KG1 (cell line): ENCODE results near the gene ATP8B4.

ENCODE experiments used
- DNase-seq: peaks from one replicate; lab custom pipeline; 2025; lab: John Stamatoyannopoulos, UW

Gene ATP8B4

DNA sequence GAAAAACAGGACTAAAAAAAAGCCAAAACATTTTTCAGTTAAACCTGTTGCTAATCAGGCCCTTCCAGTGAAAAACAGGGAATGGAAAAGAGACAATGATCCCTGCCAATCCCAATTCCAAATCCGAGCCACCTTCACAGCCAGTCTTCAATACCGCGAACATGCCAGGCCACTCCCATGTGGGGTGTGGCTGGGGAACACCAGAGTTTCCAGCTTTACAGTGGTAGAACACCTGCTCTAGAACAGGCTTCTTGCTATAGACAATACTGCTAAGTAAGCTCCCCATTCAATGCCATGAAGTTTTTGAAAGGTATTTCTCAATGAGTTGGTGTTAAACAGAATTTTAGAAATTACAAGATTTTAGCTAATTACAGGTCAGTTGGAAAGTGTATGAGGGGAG, 228.3 kb downstream of the ATP8B4 start:
- DNase-seq = no peak

DNA sequence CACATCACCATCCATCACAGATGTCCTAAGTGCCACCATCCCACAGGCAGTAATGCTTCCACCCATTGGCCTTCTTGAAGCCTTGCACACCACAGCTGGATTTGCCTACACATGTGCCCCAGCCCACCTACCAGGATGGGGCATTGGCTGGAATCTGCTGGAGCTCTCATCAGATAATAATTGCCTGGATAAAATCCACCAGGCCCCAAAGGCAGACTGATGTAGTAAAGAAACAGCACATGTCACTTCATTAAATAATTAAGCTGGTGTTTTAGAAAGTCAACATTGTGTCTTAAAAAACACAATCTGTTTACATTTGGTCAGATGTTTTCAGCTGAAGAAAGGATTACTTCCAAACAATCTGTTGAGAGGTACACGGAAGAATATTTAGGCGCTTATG, 229.5 kb downstream of the ATP8B4 start:
- DNase-seq = no peak

DNA sequence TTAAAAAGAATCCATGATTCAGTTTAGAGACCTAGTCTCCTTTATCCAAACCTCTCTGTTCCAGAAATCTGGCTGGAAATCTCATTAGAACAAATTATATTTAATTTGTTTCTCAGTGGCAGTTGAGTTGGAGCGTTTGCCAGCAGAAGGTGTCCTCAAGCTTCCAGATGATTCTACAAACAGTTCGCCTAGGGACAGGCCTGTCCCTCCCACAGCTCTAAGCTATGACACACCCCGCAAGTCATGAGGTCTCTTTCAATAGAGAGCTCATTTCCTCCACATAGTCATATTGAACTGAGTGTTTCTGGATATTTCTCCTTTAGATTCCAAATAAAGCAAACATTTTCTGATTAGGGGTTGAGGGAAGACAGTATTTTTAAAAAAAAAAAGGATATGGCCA, 230.3 kb downstream of the ATP8B4 start:
- DNase-seq = no peak

DNA sequence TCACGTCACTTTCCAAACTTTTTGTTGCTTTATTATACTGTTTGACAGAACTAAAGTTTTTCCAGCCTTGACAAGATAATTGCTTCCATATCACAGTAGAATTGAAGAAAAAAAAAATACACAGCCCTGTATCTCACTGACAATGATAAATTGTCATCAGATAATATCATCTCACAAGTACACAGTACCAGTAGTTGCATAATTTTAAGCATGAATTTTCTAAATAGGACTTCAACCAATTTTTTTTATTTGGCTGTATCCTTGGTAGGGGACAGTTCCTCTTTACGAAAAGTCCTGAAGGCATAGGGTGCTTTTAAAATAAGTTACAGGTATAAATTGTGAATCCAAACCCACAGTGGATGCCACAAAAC, 230.7 kb downstream of the ATP8B4 start:
- no peak for DNase-seq

DNA sequence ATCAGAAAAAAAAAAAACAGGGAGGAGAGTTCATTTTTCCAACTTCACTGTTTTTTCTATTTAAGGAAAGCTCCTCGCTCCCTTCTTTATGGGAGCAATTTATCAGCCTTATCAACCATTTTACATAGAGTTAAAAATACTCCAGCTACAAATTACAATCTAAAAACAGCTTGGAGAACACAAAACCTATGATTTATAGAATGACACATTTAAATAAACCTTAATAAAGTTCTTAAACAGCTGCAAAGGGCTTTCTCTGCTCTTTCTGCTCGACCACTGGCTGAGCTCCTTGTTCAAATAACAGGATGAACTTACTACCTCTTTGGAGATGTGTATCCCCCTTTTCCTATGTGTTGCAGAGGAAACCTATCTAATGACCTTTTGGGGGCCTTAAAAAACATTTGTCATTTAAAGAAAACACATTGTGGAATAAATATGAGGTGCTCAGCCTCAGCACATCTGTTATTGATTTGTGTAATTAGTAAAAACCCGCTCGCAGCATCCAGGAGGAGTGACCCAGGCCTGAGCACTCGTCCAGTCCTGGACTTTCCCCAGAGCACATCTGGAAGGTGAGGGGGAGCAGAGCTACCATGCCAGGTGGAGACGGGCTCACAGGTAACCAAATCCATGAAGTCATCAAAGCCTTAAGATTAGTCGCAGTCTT, 231.2 kb downstream of the ATP8B4 start:
- no peak for DNase-seq

DNA sequence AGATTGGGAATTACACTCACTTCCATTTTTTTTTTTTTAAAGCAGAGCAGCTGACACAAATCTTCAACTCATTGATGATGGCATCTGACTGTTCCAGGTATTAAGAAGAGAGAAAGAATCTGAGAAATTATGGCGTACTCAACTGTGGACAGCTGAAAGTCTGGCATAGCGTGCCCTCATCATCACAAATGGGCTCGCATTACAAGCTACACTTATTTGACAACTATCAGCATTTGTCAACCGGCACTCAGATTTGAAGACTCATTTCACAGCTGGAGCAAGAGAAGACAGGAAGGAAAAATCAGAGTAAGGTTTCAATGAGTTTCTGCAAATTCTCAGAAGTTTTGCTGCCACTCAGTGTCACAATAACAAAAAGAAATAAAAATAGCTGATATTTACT, 235.9 kb downstream of the ATP8B4 start:
- no peak for DNase-seq

DNA sequence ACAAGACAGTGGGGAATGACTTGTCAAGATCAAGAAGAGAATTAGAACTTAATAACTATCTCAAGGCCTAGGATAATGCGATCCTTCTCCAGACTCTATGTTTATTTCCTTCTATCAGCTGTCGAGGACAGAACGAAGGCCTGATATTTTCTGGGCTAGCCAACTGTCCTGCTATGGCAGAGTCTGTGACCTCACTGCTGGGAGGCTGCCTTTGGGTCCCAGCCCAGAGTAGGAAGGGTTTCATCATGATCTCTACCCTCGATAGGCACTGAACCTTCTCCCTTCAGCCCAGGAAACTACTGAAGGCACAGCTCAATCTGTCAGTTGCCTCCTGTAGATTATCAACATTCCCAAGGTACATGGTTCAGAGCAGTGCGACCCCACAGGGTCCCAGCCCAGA, 237.2 kb downstream of the ATP8B4 start:
- no peak for DNase-seq

DNA sequence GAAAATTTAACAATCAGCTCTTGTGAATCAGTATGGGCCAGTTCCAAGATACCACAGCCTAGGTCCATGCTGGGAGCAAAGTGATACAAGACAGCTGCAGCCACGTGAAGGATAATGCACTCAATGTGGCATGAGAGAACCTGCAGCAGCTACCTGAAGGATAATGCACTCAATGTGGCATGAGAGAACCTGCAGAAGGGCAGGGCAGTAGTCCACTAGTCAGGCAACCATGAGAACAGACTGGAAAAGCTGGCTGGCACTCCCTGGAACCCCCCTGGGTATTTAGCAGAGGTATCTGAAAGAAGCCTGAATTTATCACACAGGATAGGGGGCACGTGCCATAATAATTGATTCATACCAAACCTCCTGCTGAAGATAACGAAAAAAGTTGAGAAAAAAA, 237.6 kb downstream of the ATP8B4 start:
- DNase-seq = no peak

DNA sequence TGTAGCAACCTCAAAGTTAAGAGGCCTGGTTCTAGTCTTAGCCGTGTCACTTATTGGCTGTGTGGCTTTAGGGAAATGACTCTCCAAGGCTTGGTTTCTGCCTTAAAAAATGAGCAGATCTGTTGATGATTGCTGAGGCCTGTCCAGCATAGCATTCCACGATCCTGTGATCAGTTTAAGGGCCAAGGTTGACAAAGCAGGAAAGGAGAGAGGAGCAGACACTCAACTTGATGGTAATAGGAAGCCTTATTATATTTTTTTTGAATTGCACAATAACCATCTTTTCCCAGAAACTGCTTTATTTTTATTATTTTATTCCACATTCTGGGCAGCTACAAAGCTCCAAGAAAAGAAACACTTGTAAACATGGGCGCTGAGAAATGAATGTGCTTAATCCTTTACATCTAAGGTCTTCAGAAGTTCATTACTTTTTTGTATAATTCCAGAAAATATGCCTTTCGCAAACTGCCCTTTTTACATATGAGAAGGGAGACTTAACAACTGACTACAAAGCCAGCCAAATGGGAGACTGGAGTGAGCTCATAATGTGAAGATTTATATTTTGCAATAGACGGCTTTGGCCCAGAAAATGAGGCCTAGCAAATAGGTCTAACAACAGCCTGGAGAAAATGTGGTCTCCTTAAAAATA, 241.0 kb downstream of the ATP8B4 start:
- DNase-seq = no peak

DNA sequence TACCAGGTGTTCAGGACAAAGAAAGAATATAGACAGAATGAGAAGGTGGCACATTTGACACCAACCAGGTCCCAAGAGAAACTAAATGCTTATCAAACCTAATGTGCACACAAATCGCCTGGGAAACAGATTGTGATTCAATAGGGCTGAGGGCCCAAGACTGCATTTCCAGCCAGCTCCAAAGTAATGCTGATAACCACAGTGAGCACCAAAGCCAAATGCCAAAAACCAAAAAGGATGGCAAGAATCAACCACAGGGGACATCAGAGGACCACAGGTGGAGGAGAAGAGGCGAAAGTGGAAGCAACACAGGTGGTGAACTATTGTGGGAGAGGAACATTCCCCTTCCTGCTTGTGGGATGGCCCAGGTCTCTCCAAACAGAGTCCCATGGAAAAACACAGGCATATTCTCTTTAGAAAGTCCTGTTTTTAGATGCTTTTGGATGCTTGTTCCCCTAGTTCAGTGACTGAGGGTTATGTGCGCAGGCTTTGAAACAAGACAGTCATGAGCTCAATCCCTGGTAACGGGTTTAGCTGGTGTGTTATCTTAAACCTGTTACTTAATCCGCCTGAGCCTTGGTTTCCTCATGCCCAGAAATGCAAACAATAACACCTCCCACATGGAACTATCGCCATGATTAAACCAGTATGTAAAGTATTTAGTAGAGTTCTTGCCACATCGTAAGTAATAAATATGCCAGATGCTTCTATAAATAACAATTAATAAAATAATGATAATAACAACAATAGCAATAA, 241.7 kb downstream of the ATP8B4 start:
- DNase-seq = no peak

DNA sequence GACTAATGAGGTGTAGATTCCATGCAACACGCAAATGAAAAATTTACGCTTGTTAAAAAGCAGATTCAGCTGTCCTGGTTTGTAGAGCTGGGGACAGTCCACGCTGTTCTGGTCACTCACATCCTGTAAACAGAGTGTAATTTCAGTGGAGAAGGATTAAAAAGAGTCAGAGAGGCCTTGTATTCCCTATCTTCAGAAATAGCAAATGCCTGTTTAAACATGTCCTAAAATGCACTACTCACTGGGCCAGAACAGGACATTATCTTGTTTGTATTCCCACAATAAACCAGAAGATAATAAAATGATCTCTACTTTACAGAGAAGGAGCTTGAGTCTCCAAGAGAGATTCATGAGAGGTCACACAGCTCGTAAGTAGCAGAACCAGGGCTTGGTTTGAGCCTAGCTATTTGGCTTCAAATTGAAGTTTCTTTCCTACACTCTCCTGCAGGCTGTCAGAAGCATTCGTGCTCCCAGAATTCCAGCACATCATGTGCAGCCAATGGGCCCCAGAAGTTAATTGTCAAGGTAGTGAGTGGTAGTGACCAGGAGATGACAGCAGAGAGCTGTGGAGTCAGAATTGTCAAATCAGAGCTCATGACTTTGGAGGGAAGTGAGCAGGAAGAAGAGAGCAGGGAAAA, 242.5 kb downstream of the ATP8B4 start:
- DNase-seq = no peak

DNA sequence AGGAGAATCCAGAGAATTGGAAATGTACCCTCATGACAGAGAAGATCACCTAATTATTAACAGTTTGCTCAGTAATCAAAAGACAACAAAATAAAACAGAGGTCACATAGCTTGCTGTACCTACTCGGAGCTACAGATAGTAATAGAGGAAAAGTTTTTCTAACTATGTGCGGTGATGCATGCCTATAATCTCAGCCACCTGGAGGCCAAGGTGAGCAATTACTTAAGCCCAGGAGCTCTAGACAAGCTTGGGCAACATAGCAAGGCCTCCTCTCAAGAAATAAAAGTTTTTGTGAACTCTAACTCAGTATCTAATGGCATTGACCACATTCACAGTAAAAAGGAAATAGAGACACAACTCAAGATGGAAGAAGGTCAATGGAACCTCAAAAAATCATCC, 243.6 kb downstream of the ATP8B4 start:
- no peak for DNase-seq

DNA sequence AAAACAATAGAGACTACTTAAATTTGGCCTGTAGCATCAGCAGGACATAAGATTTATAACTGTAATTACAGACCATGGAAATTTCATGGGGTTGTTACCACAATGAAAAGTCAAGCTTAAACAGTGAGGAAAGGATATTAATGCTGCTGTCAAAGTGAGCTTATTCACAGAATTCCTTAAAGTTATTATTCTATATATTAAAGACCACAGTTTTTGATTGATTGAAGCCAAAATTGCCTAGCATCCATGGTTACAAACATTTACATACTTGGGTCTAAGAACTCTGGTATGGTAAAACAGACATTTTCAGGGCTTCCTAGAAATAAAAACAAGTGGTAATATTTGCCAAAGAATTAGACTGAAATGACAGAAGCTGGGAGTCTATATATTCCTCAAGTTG, 248.6 kb downstream of the ATP8B4 start:
- DNase-seq = no peak

DNA sequence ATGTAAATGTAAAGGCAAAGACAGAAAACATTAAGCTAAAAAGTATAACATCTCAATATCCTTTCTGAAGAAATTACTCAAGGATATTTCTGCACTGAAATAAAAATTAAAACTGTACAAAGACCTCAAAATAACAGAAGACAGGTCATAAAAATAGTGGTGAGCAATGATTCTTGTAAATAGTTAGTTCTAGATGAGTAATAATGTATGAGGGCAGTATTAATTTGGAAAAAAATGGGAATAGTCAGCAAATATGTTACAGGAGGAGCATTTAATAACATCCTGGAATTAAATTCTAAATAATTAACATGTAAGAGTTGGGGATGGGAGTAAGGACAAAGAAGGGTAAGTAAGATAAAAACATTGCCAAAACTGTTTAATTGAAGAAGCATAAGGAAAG, 250.7 kb downstream of the ATP8B4 start:
- no peak for DNase-seq

DNA sequence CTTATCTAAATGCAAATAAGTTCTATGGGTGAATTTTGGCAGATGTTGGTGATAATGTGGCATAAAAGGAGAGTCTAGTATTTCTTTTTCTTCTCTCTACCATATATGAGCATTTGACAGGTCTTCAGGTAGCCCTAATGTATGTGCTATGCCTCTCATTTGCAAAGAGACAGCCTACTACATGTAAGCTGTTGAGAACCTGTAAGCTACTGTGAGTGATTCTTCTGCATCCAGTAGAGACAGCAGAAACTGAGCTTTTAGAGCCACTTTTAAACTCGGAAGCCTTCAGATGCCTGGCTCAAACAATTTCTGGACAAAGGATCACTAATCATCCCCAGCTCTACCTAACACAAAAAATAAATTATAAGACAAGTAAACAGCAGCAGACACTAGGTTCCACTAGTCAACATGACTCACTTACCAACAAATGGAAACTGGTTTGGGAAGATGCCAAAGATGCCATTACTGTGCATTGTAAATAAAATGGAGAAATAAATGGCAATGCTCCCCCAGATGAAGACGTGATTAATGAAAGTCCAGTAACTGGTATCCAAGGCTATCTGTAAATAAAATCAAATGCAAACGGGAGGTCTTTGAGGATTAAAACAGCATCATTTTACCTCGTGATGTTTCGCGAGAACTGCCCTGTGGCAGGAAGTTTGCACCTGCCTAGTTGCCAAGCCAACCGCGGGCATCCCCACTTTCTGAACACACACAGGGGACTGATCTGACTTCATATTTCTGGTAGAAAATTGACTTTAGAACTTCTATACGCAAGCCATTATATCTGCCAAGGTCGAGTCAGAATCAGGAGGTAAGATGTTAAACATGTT, 252.9 kb downstream of the ATP8B4 start:
- no peak for DNase-seq

DNA sequence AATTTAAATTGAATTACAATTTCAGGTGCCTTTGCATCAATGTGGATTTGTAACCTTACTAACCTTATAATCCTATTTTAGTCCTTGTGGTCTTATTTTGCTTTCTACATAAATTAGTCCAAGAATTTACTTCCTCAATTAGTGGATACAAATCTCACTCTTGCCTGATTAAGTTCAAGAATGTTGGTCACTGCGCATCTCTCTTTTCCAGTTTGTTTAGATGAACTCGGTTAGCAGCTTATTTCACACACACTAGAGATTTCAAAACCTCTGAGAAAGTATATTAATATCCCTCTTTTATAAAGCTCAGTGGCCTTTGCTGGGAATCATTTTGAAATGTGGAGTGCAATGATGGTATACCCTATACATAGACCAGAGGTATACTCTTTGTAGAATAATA, 254.8 kb downstream of the ATP8B4 start:
- DNase-seq = no peak

DNA sequence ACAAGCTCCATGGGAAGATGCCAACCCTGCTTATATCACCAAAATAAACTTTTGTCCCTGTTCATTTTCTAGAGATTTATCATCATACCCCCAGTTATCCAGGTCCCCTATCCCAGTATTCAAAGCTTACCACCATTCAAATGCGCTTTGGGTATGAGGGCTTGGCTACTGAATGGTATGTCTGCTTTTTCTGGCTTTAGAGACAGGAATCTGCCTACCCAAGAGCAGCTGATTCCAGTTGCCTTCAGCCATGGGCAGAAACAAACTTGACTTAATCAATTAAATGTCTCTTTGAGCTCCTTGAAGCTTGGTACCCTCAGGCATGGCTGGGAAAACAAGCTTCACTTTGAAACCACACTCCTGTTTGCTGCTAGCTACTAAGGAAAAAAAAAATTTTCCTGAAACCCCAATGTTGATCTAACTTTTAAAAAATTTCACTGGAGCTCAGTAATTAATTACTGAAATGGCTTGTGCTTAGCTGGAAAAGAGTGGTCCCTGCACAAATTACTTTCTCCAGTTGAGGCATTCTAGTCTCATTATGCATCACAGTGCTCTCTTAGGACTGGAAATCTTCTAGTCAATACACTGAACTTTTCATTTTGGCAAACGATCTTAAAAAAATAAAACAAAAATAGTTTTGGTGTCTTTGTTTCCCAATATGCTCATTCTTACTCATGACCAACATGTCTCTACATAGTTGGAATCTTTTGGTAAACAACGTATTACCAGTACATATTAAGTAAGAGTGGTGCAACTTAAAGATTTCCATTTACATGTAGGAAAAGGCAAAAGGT, 255.4 kb downstream of the ATP8B4 start:
- DNase-seq = no peak

DNA sequence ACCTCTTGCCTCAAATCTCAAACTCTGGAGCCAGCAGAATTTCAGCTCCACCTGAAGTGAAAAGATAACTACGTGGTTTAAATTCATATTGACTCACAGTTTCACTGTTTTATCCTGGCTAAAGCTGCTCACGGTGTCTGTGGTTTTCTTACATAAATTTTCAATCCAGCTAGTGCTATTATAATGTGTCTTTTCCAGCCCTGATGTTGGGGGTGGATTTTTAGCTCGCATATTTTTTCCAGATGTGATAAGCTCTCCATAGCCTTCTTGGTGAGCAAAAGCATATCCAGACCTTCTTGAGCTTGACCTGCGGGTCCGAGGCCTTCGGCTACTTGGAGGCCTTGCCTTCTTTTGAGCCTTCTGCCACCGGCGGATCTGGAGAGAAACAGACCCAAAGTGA, 258.9 kb downstream of the ATP8B4 start:
- no peak for DNase-seq

DNA sequence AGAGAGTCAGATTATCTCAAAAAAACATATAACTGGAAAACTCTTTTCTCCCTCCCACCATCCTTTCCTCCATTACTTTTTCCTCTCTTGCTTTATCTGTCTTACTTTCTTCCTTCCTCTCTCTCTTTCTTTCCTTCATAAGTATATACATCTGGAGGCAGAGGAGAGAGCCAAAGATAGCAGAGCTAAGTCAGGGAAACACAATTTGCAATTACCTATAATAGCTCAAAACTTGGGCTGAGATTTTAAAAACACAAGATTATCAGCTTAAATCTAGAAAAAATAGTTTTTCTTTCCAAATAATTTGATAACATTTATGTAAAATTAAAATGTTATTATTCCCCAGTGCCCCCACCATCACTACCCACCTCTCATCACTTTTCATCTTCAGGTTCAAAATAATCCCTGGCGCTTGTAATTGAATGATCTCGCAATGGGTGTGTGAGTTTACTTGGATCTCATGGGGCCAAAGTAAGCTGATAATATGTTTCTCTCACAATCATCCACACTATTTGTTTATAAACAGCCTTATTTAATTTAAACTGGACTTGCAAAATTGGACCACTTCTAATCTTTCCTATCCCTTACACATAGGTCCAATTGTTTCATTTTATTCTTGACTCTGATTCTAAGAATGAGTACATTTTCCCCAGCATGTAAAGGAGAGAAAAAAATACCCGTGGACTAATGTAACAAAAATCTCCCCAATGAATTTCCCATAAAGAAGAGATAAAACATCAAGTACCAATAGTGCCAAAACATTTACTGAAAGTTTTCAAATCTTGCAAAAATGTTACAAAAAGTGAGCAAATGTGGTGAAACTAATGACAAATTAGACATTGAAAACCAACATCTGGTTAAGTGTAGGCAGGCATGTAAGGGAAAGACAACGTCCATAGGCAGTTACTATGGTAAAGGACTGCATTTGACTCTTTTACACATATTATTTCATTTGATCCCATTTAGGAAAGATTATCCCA, 261.2 kb downstream of the ATP8B4 start:
- DNase-seq = no peak
